Kidney tubule cell (primary cell): ENCODE data around the gene GATB.
A peak's percentile ranks its signal among the peaks of the same experiment; 100 is the strongest.
"Not testable (repeated sequence)": the region's sequence is repeated elsewhere in the genome, so short reads cannot be mapped to it uniquely, and the experiment has no call there.

ENCODE experiments used
- DNase-seq: peaks from one replicate; pipeline ENCODE4 v3.0.0-alpha.2; 2018; ENCODE audit warnings: low spot score

The GATB gene

DNA sequence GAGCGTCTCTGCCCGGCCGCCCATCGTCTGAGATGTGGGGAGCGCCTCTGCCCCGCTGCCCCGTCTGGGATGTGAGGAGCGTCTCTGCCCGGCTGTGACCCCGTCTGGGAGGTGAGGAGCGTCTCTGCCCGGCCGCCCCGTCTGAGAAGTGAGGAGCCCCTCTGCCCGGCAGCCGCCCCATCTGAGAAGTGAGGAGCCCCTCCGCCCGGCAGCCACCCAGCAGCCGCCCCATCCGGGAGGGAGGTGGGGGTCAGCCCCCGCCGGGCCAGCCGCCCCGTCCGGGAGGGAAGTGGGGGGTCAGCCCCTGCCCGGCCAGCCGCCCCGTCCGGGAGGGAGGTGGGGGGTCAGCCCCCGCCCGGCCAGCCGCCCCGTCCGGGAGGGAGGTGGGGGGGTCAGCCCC is 29.1 kb downstream of the GATB start:
- DNase-seq = not testable (repeated sequence)

DNA sequence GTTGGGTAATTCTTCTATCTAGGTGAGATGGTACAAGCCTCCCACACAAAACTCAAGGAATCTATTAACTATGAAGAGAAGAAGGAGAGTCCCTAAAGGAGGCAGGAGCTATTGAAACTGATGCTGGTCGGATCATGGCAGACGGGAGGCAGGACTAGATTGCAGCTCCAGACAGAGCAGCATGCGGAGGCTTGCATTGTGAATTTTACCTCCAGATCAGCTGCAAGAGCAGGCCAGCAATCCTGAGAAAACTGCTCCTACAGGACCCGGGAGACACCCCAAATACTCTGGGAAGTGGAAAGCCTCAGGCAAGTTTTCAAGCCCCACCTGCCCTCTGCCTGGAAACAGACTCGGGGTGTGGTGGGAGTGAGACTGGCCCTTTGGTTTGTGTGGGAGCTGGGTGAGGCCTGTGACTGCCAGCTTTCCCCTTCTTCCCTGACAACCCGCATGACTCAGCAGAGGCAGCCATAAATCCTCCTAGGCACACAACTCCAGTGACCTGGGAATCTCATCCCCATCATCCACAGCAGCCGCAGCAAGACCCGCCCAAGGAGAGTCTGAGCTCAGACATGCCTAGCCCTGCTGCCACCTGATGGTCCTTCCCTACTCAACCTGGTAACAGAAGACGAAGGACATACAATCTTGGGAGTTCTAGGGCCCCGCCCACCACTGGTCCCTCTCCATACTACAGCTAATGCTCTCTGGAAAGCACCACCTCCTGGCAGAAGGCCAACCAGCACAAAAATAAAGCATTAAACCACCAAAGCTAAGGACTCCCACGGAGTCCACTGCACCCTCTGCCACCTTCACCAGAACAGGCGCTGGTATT is 30.9 kb downstream of the GATB start:
- peak; percentile 72 for DNase-seq

DNA sequence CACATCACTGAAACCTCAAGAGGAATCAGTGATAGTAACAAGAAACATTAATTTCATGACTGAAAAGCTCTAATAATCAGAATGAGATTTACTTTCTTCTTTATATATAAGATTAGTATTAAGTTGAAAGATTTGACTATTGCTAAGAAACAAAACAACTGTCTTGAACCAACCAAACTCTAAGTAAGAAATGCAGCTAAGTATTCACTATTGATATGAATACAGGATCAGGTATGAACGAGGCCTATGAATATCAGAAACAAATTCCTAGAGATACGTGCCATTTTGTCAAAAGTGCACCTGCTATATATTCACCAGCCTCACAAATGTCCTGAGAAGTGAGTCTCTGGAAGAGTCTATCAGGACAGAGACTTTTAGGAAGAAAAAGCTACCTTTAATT is 32.1 kb downstream of the GATB start:
- DNase-seq = no peak

DNA sequence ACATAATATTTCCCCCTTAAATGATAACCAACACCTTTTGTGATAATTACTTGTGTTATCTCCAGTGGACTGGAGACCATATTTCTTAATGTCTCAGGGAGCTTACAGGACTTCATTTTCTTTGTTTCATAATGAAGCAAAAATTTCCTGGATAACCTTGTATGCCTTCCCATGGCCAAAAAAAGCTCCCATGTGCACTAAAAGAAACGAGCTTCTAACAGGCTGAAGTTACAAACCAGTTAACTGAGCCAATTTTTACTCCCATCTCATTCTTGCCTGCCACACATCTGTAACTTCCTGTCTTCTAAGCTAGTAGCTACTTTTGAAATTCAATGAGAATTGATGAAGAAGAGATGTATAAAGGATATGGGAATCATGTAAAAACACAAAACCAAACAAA is 32.8 kb downstream of the GATB start:
- DNase-seq = no peak

DNA sequence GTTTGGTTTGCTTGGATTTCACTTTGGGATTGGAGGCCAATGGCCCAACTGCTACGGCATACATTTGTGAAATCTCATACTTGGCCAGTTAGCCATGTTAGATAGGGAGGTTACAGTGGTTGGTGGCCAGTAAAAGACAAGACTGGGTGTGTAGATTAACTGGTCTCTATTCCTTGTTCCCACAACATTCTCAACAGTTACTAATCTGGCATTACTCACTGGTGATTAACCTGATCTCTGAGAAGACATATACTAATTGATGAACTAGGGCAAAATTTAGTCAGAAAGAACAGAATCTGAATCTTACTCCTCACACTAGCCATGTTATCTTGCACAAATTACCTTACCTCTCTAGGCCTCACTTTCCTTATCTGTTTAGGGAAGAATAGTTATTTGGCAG is 33.4 kb downstream of the GATB start:
- DNase-seq = peak; percentile 52

DNA sequence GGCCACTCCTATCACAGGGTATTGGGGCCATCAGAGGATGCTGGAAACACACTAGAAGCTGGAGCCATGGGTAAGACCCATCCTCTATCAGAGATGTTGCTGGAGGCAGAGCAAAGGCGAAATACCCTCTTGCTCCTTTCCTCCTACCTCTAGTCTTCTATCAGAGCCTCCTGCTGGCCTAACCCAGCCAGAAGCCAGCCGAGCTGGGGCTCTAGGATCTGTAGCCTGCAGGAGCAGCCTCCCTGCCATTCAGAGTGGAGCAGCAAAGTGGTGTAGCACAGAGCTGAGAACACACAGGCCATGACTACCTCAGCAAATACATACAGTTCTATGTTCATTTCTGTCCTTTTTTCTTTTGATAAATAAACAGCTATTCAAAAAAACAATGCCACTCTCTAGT is 35.7 kb downstream of the GATB start:
- DNase-seq = no peak

DNA sequence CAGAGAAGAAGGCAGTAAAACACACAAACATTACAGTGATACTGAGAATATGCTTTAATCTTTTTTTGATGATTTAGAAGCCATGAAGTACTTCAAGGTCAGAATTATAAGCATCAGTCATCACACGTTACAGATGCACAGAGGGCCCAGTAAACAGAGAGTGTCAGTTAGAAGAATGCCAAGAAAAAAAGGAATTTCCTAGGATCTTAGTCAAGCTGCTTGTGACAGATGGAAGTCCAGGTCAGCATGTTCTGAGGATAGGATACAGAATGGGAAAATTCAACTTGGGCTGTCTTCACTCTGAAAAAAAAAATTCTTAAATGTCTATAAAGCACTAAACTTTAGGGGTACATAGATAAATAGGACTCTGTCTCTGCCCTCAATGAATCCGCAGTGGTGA is 38.9 kb downstream of the GATB start:
- DNase-seq = no peak

DNA sequence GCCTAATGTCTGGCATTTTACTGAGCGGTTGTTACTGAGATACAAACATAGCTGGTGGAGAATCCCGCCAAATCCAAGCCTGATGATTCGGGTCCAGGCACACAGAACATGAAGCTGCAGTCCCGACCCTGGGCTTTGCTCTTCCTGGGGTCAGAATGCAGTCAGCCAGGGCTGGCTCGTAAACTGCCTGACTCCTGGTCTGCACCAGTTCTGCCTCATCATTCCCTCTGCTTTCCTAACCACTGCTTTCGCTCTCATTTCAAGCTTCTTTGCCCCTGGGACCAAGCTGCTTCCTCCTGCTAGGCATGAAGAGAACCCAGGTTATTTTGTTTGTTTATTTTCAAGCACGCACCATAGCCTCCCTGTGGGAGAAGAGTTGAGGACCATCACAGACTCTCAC is 39.3 kb downstream of the GATB start:
- DNase-seq = no peak

DNA sequence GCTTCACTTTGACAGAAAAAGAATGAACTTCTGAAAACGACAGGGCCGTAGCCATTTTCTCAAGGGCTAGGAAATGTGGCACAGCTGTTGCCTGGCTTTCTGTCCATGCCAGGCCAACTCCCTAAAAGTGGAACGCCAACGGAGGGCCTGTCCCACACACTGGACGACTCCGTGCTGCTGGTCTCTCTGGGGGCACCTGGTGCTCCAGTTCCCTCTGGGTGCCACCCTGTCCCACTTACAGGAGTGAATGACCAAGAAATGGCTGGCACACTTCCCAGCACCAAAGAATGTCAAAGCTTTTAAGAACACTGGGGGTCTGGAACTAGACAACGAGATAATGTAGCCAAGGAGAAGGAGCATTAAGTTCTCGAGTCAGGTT is 40.9 kb downstream of the GATB start:
- DNase-seq = no peak

DNA sequence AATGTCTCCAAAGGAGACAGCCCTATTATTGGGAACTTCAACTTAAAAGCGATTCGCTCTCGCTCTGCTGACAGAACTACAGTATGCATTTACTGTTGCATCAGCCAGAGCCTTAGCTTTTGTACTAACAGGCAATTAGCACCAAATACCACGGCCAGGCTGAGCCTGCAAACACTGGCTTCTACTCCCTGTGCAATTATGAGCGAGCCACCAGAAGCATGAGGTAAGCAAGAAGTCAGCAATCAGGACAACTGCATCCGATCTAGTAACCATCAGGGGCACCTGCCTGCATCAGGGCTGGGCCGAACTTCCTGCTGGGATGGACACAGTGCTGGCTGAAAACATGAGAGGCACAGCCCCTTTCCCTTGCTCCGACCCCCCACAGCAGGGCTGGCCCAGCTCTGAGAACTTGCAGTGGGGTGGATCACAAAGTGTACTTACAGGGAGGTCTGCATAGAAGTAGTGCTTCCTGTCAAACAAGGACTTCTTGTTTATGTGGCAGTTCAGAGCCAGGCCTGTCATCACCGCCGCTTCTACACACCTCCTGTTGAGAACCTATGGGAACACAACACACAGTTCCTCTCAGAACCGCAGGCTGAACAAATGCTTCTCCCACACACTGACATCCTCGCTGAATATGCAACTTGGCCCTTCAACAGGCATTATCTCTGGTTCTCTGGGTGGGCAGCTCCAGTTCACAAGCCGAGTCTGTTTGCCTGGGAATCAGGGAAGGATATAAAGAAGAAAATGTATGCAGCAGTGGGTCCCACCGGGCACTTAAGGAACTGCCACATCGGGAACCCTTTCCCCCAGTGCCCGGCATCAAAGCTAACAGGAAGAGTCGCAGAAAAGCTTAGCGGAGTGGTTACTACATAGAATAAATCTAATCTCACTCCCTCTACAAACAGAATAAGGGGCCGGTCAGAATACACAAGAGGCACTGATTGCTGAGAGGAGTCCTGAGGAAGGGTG is 41.5 kb downstream of the GATB start:
- no peak for DNase-seq

DNA sequence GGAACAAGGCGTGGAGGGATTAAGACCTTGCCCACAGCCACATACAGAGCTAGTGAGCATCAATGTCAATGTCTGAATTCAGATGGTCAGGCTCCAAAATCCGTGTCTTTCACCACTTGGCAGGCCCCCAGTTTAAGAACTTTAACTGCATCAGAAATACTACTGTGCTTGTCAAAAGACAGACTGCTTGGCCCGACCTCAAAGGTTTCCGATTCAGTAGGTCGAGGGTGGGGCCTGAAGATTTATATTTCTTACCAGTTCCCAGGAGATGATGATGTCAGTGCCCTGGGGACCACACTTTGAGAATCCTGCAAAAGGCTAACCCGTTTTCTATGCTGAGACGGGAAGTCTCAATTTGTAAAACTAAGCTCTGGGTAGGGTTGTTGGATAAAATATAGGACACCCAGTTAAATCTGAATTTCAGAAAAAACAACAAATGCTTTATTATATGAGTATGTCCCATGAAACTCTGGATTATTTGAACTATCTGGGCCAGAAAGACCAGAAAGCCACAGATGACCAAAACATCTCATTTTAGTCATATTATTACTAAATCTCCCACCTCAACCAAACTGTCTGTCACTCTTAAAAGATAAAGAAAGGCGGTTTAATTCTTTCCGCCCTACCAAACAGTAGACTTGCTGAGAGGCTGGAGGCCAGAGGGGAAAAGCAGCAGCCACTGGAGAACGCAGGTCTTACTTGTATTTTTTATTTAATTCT is 42.7 kb downstream of the GATB start:
- DNase-seq = no peak

DNA sequence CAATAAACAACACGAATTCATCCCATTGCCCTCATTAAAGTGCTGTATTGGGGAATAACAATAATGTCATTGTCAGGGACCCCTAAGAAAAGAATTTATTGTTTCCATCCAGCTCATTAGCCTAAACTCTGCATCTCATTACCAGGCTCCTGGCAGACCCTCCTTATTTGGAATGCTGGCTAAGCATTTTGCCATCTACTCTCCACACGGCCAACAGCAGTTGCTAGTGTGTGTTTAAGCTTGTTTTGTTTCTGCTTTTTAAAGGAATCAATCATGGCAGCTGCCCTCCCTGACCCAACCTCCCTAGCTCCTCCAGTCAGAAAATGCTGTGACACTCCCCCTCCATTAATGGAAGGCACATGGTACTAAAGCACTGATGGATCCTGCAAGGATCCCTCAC is 43.5 kb downstream of the GATB start:
- DNase-seq = no peak

DNA sequence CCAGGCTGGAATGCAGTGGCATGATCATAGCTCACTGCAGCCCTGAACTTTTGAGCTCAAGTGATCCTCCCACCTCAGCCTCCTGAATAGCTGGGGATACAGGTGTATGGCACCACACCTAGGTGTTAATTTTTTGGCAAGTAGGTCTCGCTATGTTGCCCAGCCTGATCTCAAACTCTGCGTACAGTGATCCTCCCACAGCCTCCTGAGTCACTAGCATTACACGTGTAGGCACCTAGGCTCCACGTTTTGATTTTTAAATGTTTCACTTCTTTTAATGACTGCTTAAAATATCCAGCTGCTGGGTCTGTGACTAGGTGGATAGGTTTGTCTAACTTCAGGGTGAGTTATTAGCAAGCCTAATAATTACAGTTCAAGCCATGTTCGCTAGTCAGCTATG is 44.5 kb downstream of the GATB start:
- DNase-seq = no peak

DNA sequence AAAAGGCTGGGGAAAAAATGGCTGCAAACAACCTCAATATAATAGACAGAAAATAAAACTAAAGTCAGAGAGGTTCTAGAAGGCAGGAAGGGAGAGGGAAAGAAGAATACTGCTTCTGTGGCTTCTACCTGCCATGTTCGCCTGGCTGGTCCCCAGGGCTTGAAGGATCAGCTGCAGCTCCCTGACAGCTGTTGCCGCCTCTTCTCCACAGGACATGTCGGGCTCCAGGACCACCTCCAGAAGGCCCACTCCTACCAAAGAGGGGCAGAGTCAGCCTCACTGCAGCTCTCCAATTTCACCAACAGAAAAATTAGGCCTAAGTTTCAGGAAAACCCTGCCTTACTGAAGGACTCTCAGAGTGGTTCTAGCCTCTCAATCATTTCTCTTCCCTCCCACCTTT is 44.9 kb downstream of the GATB start:
- no peak for DNase-seq

DNA sequence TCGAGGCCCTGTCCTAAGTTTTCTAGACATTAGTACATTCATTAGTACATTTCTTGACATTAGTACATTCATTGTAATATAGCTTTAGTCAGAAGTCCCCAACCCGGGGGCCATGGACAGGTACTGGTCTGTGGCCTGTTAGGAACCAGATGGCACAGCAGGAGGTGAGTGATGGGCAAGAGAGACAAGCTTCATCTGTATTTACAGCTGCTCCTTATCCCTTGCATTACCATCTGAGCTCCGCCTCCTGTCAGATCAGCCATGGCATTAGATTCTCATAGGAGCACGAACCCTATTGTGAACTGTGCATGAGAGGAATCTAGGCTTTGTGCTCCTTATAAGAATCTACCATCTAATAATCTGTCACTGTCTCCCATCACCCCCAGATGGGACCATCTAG is 48.0 kb downstream of the GATB start:
- no peak for DNase-seq

DNA sequence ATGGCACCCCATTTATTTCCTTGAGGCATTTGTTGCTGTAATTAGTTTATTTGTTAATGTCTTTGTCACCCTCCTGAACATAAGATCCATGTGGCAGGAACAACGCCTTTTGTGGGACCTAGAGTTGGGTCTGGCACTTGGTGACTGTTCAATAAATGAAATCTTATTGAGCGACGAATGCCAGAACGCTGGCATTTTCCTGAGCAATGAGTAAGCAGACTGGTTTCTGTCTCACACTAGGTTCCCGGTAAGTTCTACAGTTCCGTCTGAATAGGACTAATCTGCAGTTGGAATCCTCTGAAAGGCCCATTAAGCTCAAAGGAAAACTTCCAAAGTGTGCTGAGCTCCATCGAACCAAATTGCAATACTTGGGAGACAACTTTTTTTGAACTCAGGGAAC is 49.2 kb downstream of the GATB start:
- no peak for DNase-seq

DNA sequence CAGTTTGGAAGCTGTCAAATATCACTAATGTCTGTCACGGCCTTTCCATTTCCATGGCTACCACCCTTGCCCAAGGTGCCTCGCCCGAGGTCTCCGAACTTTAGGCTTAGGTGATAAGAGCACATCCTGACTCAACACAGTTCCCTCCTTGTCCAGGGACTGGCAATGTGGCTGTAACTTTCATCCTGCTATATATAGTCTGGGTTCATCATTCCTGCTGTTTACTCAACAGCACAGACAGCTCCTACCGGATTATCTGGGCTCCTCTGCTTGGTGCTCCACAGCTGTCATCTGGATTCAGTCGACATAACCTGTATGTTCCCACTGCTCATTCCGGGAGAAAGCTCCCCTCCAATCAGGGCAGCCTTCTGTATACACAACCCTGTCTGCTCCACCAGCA is 51.2 kb downstream of the GATB start:
- DNase-seq = no peak

DNA sequence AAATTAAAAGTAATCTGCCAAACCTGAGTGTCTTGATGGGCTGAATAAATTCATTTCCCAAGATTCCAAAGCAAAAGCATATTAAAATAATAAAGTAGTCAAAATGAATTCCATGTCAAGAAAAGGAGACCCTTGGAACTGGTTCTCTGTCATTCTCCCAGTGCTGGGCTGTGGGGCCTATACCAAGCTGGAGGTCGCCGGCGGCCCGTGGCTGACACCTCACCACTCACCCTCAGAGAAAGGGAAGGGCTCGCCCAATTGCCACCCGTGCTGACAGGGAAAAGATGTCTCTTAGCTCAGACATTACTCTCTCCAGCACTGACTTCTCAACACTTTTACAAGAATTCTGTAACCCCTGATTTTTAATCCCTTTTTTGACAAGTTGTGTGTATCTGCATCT is 51.7 kb downstream of the GATB start:
- DNase-seq = no peak

DNA sequence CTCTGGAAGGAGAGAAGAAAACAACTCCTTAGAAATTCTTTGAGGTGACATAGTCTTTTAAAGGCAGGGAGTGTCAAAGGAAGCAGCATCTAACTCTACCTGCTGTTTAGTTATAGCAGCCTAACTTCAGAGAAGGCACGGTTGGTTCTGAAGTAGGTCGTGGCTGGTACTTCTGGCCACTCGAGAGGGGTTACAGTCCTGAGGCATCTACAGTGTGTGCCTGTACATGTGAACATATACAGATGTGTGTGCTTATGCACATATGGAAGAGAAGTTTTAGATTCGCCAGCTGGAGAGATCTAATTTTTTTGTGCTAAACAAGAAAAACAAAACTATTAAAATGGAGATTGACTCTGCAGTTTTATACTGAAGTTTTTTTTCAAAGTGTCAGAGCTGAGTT is 52.7 kb downstream of the GATB start:
- no peak for DNase-seq

DNA sequence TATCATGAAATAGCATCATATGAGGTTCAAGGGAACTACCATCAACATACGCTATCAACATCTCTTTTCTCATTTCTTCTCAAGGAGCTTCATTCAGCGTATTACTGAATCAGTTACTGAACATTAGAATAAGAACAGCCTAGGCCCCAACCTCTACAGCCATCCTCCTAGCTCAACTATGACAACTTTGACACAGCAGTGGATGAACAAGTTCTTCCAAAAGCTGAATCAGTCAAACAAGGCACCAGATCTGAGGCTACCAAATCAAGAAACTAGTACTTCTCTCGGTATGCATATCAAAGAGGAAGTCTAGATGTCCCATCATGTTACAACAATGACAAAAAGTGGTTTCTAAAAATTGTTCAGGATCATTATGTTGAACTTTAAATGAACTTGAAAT is 57.4 kb downstream of the GATB start:
- DNase-seq = no peak

DNA sequence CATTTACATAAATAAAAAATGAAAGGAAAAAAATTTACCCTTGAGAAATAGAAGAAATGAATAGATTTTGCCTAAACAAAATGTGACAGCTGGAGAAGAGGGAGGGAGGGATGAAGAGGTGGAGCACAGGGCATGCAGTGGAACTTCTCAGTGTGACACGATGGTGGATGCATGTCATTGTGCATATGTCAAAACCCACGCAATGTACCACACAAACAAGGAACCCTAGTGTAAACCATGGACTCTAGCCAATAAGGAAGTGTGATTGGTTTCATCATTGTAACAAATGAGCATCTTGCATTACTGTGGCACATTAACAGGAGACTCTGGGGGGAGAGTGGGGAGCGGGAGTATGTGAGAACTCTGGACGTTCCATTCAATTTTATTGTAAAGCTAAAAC is 58.6 kb downstream of the GATB start:
- DNase-seq = no peak

DNA sequence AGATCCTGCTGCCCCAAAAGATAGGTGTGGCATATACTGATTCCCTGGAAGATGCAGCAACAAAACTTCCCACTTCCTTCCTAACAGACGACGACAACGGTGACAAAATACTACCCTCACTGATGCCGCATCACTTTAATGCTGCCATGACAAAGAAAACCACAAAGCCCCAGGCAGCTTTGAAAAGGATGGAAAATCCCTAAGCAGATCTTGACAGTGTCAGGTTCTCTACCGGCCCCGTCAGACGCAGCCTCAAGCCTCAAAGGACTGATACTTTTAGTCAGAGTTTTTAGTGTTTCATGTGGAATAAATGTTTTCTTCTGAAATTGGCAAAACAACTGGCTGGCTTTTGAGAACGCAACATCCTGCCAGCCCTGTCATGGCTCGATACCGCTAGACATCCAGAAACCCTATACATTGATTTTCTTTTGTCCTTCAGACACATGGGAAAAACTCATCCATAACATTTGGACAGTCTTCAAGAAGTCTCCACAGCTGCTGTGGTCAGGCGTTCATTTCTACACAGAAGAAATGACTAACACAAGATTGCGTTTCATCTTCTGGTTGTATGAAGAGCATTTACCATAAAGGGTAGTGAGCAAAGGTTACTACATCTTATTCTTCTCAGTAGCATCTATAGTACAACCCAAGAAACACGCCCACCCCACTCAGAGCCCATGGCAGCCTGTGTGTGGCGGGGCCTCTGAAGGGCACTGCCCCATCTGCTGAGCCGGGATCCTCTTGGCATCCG is 60.1 kb downstream of the GATB start:
- DNase-seq = no peak
